WTC11 (cell line): ENCODE data around the gene PDHB. TPM values are rescaled to one million over a fixed set of nuclear protein-coding genes. Genes with fewer than 3 reads are reported as not detected.

Experiments used
- total RNA-seq: library from RNA; stranded (reverse); gene quantifications from 3 replicates; pipeline ENCODE4 v1.2.3, GENCODE V29; 2021

Gene PDHB
- total RNA-seq, 1 experiment from 2014 or later: 131 TPM

Other genes starting within 250 kb of the PDHB start
- not detected in 3 replicates for gene DNASE1L3, start 222.9 kb downstream of the PDHB start, total RNA-seq
- 5.4 to 6.5 TPM (median 6.3 TPM) in 3 replicates for gene ABHD6, start 196.0 kb downstream of the PDHB start, total RNA-seq
- 16.7 to 17.9 TPM (median 17.0 TPM) in 3 replicates for gene RPP14, start 127.6 kb downstream of the PDHB start, total RNA-seq
- gene HTD2, start 127.3 kb downstream of the PDHB start, total RNA-seq: 9.9 to 14.5 TPM (median 11.4 TPM) in 3 replicates
- gene PXK, start 100.9 kb downstream of the PDHB start, total RNA-seq: 6.6 to 9.4 TPM (median 6.9 TPM) in 3 replicates
- 15.2 to 16.4 TPM (median 15.5 TPM) in 3 replicates for gene KCTD6, start 58.3 kb upstream of the PDHB start, total RNA-seq
- gene ACOX2, start 103.4 kb upstream of the PDHB start, total RNA-seq: 1.1 to 1.8 TPM (median 1.1 TPM) in 3 replicates
- gene FAM107A, start 143.6 kb upstream of the PDHB start, total RNA-seq: 0.31 to 0.76 TPM (median 0.55 TPM) in 3 replicates
- 0.53 to 0.66 TPM (median 0.66 TPM) in 3 replicates for gene FAM3D, start 232.9 kb upstream of the PDHB start, total RNA-seq